ENCODE results near the gene MLC1. TPM values are rescaled to one million over a fixed set of nuclear protein-coding genes. Genes with fewer than 3 reads are reported as not detected.

The MLC1 gene
- total and polyA plus RNA-seq, 9 donors, result 0.11 to 1.1 (median 0.35) TPM; not detected in 2

GRCh38 chr22:50022171-50022819, 62.9 kb downstream of the MLC1 start:
- DNase-seq, result no peak
- no peaks in the 10 kb centered on the region for H3K36me3 ChIP-seq
- H3K4me3 ChIP-seq, result no peak overlapping the region
- H3K27me3 ChIP-seq, result no peaks in the 10 kb centered on the region
- TF ChIP-seq POLR2A (IDR thresholded peaks at IDR 0.05) (no peak), EP300 (IDR thresholded peaks at IDR 0.05) (no peak), CTCF (IDR thresholded peaks at IDR 0.05) (no peak)
- no peaks in the 10 kb centered on the region for H3K4me1 ChIP-seq (ENCODE audit: insufficient read depth)
- no peak overlapping the region for H3K27ac ChIP-seq
- 68 to 72% (median 71%) methylated on average over 14 of the region's 14 CpGs for WGBS, 3 donors
- intact Hi-C loops (cut with DNase I), result no loop called here
- no peaks in the 10 kb centered on the region for H3K9me3 ChIP-seq

- DNase-seq, result no peak
- Histone ChIP-seq H3K27ac (no peak overlapping the region), H3K4me3 (no peak overlapping the region), H3K4me1 (ENCODE audit: insufficient read depth) (no peaks in the 10 kb centered on the region), H3K27me3 (no peaks in the 10 kb centered on the region), H3K9me3 (no peaks in the 10 kb centered on the region), H3K36me3 (no peaks in the 10 kb centered on the region)
- WGBS, 3 donors, result 84 to 88% (median 86%) methylated on average over 15 of the region's 15 CpGs
- intact Hi-C loops (cut with DNase I), result no loop called here
- no peak for TF ChIP-seq POLR2A (IDR thresholded peaks at IDR 0.05)
- TF ChIP-seq EP300 (IDR thresholded peaks at IDR 0.05), result no peak
- TF ChIP-seq CTCF (IDR thresholded peaks at IDR 0.05), result no peak
Measured at GRCh38 chr22:50020606-50021005, 64.6 kb downstream of the MLC1 start.

DNA sequence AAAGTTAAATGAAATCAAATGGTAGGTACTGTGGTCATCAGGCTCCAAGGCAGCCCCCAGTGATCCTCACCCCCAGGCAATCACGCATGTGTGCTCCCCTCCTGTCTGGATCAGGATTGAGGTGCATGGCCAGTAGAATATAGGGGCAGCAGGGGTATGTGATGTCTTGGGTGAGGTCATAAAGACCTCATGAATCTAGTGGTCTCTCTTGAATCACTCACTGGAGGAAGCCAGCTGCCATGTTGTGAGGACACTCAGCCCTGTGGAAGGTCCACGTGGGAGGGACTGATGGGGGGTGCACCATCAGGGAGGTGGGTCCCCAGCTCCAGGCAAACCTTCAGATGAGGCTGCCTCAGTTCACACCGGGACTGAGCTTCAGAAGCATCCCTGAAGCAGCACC, 65.9 kb downstream of the MLC1 start:
- no peak for TF ChIP-seq POLR2A (IDR thresholded peaks at IDR 0.05)
- no peak for TF ChIP-seq EP300 (IDR thresholded peaks at IDR 0.05)
- no peak for TF ChIP-seq CTCF (IDR thresholded peaks at IDR 0.05)
- intact Hi-C loops (cut with DNase I), result no loop called here

GRCh38 chr22:50018608-50019285, 66.5 kb downstream of the MLC1 start:
- DNase-seq, result no peak
- Histone ChIP-seq H3K4me3 (no peak overlapping the region), H3K27ac (no peak overlapping the region), H3K36me3 (no peaks in the 10 kb centered on the region), H3K9me3 (no peaks in the 10 kb centered on the region), H3K27me3 (peaks cover 3% of the 10 kb centered on the region), H3K4me1 (ENCODE audit: insufficient read depth) (peaks cover 2% of the 10 kb centered on the region)
- TF ChIP-seq EP300 (IDR thresholded peaks at IDR 0.05), result no peak
- TF ChIP-seq POLR2A (IDR thresholded peaks at IDR 0.05), result no peak
- TF ChIP-seq CTCF (IDR thresholded peaks at IDR 0.05), result no peak
- 61 to 70% (median 65%) methylated on average over 11 of the region's 11 CpGs for WGBS, 3 donors
- intact Hi-C loops (cut with DNase I), result no loop called here

More for the DNA sequence above, 65.9 kb downstream of the MLC1 start:
- no peaks in the 10 kb centered on the region for H3K27me3 ChIP-seq
- DNase-seq, result no peak
- H3K27ac ChIP-seq, result no peak overlapping the region
- H3K36me3 ChIP-seq, result no peaks in the 10 kb centered on the region
- peaks cover 2% of the 10 kb centered on the region for H3K4me1 ChIP-seq (ENCODE audit: insufficient read depth)
- 60 to 73% (median 64%) methylated on average over 3 of the region's 3 CpGs for whole genome bisulfite sequencing, 3 donors
- no peaks in the 10 kb centered on the region for H3K9me3 ChIP-seq
- no peak overlapping the region for H3K4me3 ChIP-seq
